ENCODE data around the gene CD9. TPM values are rescaled to one million over a fixed set of nuclear protein-coding genes. Genes with fewer than 3 reads are reported as not detected.

Gene CD9
- polyA plus RNA-seq, 1 donor from 2014 or later, result not detected

DNA sequence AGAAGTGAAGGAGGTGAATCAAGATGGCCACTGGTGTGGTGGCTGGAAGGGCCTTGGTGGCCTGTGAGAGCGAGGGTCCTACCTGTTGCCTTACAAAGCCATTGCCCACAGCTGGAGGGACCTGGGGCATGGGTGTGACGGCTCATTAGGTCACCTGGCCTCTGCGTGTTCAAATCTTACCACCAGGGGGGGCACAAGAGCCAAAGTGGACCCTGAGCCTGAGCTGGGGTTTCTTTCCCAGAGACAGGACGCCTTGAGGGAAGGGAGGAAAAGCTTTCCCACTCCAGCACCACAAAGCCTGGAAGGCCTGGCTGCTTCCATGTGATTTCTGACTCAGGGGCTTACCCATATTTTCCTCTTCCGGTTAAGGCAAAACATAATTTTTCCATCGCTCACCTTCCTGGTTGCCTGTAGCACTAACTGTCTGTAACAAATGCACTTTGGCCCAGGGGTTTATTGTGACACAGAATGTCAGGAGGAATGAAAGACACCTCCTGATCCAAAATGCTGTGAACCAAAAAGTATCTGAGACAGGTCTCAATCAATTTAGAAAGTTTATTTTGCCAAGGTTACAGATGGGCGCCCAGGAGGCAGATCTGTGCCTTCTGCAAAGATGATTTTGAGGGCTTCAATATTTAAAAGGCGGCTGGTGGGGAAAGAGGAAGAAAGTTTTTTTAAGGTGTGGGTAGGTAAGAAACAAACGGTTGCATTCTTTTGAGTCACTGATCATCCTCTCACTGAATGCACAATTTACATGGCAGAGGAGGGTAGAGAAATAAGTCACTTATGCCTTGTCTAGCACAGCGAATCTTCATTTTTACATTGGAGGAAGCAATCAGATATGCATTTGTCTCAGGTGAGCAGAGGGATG, 4.3 kb upstream of the CD9 start:
- no peak overlapping the region for H3K4me3 ChIP-seq (ENCODE audit: low read length)
- H2AFZ ChIP-seq (ENCODE audit: low read depth, low read length), result no peak overlapping the region
- H3K27me3 ChIP-seq (ENCODE audit: insufficient read depth, low read depth, low read length), result peaks cover 27% of the 10 kb centered on the region
- H3K36me3 ChIP-seq (ENCODE audit: insufficient read depth, low read length), result no peaks in the 10 kb centered on the region
- no peaks in the 10 kb centered on the region for H3K9me2 ChIP-seq (ENCODE audit: insufficient read depth, low read length)
- H4K20me1 ChIP-seq (ENCODE audit: insufficient read depth), result no peaks in the 10 kb centered on the region
- H3K9ac ChIP-seq (ENCODE audit: low read length), result no peak overlapping the region
- H3K27ac ChIP-seq (ENCODE audit: low read length), result no peak overlapping the region
- no peaks in the 10 kb centered on the region for H3F3A ChIP-seq (ENCODE audit: insufficient read depth, low read length, poor library complexity, severe bottlenecking)
- no peaks in the 10 kb centered on the region for H3K9me3 ChIP-seq (ENCODE audit: low read length)
- TF ChIP-seq EP300 (conservative IDR thresholded peaks at IDR 0.05; ENCODE audit: poor library complexity, severe bottlenecking) (no peak), POLR2AphosphoS5 (IDR thresholded peaks at IDR 0.05) (no peak), RAD21 (conservative IDR thresholded peaks at IDR 0.05) (peak; percentile 61), SMC3 (conservative IDR thresholded peaks at IDR 0.05; ENCODE audit: poor library complexity) (peak; percentile 70), TAF1 (IDR thresholded peaks at IDR 0.05; ENCODE audit: low read depth) (no peak), EZH2 (IDR thresholded peaks at IDR 0.05; ENCODE audit: borderline replicate concordance, insufficient read depth, low read length, poor library complexity, severe bottlenecking) (no peak)
- TF ChIP-seq, protein P1, sequence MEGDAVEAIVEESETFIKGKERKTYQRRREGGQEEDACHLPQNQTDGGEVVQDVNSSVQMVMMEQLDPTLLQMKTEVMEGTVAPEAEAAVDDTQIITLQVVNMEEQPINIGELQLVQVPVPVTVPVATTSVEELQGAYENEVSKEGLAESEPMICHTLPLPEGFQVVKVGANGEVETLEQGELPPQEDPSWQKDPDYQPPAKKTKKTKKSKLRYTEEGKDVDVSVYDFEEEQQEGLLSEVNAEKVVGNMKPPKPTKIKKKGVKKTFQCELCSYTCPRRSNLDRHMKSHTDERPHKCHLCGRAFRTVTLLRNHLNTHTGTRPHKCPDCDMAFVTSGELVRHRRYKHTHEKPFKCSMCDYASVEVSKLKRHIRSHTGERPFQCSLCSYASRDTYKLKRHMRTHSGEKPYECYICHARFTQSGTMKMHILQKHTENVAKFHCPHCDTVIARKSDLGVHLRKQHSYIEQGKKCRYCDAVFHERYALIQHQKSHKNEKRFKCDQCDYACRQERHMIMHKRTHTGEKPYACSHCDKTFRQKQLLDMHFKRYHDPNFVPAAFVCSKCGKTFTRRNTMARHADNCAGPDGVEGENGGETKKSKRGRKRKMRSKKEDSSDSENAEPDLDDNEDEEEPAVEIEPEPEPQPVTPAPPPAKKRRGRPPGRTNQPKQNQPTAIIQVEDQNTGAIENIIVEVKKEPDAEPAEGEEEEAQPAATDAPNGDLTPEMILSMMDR (IDR thresholded peaks at IDR 0.05; ENCODE audit: poor library complexity, severe bottlenecking), result peak; percentile 73
- H3K79me2 ChIP-seq (replicated peaks; ENCODE audit: insufficient read depth, low read length), result no peaks in the 10 kb centered on the region
- no peak overlapping the region for H3K4me2 ChIP-seq (ENCODE audit: low read length)

DNA sequence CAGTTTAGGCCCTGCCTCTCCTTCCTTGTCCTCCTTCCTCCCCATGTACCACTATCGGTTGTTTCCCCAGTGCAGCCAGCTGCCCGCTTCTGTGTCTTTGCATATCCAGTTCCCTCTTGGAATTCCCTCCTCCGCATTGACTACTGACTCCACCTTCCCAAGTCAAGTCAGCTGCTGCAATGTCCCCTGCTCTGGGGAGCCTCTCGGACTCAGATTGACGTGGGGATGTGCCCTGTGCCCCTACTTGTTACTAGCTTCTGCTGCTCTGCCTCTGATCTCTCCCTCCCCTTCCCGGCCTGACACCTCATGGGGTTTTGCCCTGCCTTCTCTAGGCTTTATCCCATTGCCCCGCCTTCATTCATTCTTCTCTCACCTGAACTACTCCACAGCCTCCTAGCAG, 2.1 kb upstream of the CD9 start:
- H3K4me2 ChIP-seq (ENCODE audit: low read length), result no peak overlapping the region
- no peak overlapping the region for H3K9ac ChIP-seq (ENCODE audit: low read length)
- H4K20me1 ChIP-seq (ENCODE audit: insufficient read depth), result no peaks in the 10 kb centered on the region
- H3F3A ChIP-seq (ENCODE audit: insufficient read depth, low read length, poor library complexity, severe bottlenecking), result no peaks in the 10 kb centered on the region
- H3K9me3 ChIP-seq (ENCODE audit: low read length), result no peaks in the 10 kb centered on the region
- no peak overlapping the region for H3K27ac ChIP-seq (ENCODE audit: low read length)
- H3K4me3 ChIP-seq (ENCODE audit: low read length), result no peak overlapping the region
- no peaks in the 10 kb centered on the region for H3K79me2 ChIP-seq (replicated peaks; ENCODE audit: insufficient read depth, low read length)
- H2AFZ ChIP-seq (ENCODE audit: low read depth, low read length), result no peak overlapping the region
- H3K27me3 ChIP-seq (ENCODE audit: insufficient read depth, low read depth, low read length), result peaks cover 48% of the 10 kb centered on the region
- no peaks in the 10 kb centered on the region for H3K9me2 ChIP-seq (ENCODE audit: insufficient read depth, low read length)
- no peaks in the 10 kb centered on the region for H3K36me3 ChIP-seq (ENCODE audit: insufficient read depth, low read length)
- TF ChIP-seq TAF1 (IDR thresholded peaks at IDR 0.05; ENCODE audit: low read depth), result no peak
- TF ChIP-seq, protein P1 (IDR thresholded peaks at IDR 0.05; ENCODE audit: poor library complexity, severe bottlenecking), result no peak

DNA sequence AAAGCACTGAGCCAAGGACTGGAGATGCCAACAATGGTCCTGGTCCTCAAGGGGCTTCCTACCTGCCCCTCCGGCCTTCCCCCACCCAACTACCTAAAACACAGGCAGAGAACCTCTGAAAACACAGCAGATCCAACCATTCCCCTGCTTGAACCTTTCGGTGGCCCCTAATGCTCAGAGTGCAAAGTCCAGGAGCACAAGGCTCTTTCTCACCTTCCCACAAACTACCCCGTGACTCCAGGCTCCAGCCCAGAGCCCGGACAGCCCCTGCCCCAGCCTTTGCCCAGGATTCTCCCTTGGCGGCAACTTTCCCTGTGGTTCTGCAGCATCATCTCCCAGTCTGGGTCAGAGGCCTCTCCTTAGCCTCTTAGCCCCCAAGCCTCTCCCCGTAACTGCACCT, 1.6 kb upstream of the CD9 start:
- no peak for TF ChIP-seq EZH2 (IDR thresholded peaks at IDR 0.05; ENCODE audit: borderline replicate concordance, insufficient read depth, low read length, poor library complexity, severe bottlenecking)
- TF ChIP-seq, protein P2, sequence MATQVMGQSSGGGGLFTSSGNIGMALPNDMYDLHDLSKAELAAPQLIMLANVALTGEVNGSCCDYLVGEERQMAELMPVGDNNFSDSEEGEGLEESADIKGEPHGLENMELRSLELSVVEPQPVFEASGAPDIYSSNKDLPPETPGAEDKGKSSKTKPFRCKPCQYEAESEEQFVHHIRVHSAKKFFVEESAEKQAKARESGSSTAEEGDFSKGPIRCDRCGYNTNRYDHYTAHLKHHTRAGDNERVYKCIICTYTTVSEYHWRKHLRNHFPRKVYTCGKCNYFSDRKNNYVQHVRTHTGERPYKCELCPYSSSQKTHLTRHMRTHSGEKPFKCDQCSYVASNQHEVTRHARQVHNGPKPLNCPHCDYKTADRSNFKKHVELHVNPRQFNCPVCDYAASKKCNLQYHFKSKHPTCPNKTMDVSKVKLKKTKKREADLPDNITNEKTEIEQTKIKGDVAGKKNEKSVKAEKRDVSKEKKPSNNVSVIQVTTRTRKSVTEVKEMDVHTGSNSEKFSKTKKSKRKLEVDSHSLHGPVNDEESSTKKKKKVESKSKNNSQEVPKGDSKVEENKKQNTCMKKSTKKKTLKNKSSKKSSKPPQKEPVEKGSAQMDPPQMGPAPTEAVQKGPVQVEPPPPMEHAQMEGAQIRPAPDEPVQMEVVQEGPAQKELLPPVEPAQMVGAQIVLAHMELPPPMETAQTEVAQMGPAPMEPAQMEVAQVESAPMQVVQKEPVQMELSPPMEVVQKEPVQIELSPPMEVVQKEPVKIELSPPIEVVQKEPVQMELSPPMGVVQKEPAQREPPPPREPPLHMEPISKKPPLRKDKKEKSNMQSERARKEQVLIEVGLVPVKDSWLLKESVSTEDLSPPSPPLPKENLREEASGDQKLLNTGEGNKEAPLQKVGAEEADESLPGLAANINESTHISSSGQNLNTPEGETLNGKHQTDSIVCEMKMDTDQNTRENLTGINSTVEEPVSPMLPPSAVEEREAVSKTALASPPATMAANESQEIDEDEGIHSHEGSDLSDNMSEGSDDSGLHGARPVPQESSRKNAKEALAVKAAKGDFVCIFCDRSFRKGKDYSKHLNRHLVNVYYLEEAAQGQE (IDR thresholded peaks at IDR 0.05; ENCODE audit: borderline replicate concordance), result no peak
- TF ChIP-seq EP300 (conservative IDR thresholded peaks at IDR 0.05; ENCODE audit: poor library complexity, severe bottlenecking), result no peak
- TF ChIP-seq RAD21 (conservative IDR thresholded peaks at IDR 0.05), result no peak
- TF ChIP-seq SMC3 (conservative IDR thresholded peaks at IDR 0.05; ENCODE audit: poor library complexity), result no peak
- TF ChIP-seq, protein P1 (IDR thresholded peaks at IDR 0.05; ENCODE audit: poor library complexity, severe bottlenecking), result no peak
- no peak for TF ChIP-seq TAF1 (IDR thresholded peaks at IDR 0.05; ENCODE audit: low read depth)
- no peak for TF ChIP-seq POLR2AphosphoS5 (IDR thresholded peaks at IDR 0.05)
- no peak overlapping the region for H3K9ac ChIP-seq (ENCODE audit: low read length)
- H3K9me3 ChIP-seq (ENCODE audit: low read length), result no peaks in the 10 kb centered on the region
- no peak overlapping the region for H3K27ac ChIP-seq (ENCODE audit: low read length)
- no peak overlapping the region for H3K4me2 ChIP-seq (ENCODE audit: low read length)
- H3K4me3 ChIP-seq (ENCODE audit: low read length), result no peak overlapping the region
- H3F3A ChIP-seq (ENCODE audit: insufficient read depth, low read length, poor library complexity, severe bottlenecking), result no peaks in the 10 kb centered on the region
- H3K36me3 ChIP-seq (ENCODE audit: insufficient read depth, low read length), result no peaks in the 10 kb centered on the region
- H3K79me2 ChIP-seq (replicated peaks; ENCODE audit: insufficient read depth, low read length), result no peaks in the 10 kb centered on the region
- H4K20me1 ChIP-seq (ENCODE audit: insufficient read depth), result no peaks in the 10 kb centered on the region
- H2AFZ ChIP-seq (ENCODE audit: low read depth, low read length), result no peak overlapping the region
- no peaks in the 10 kb centered on the region for H3K9me2 ChIP-seq (ENCODE audit: insufficient read depth, low read length)
- peaks cover 51% of the 10 kb centered on the region for H3K27me3 ChIP-seq (ENCODE audit: insufficient read depth, low read depth, low read length)
